Left kidney (tissue), 8 donors: ENCODE data around the gene DEFB110. TPM values are rescaled to one million over a fixed set of nuclear protein-coding genes. Genes with fewer than 3 reads are reported as not detected.

ENCODE experiments used
- DNase-seq: peaks from one replicate; pipeline ENCODE4 v3.0.0-alpha.2; 2013
- long read RNA-seq, 8 donors: transcript quantifications; one replicate each; lab custom pipeline, GENCODE V29; 2026
- polyA plus RNA-seq: library from polyadenylated mRNA; unstranded; fragments of 120-200 nt; gene quantifications from one replicate; pipeline ENCODE4 v1.2.1, GENCODE V29; 2013; ENCODE audit not compliant: insufficient read length

Gene DEFB110
- not detected for polyA plus RNA-seq
- long read RNA-seq, donor 1, result 0 reads
- long read RNA-seq, donor 2, result 0 reads
- long read RNA-seq, donor 3, result 0 reads
- long read RNA-seq, donor 4, result 0 reads
- long read RNA-seq, donor 5, result 0 reads
- long read RNA-seq, donor 6, result 0 reads
- long read RNA-seq, donor 7, result 0 reads
- long read RNA-seq, donor 8, result 0 reads

DNA sequence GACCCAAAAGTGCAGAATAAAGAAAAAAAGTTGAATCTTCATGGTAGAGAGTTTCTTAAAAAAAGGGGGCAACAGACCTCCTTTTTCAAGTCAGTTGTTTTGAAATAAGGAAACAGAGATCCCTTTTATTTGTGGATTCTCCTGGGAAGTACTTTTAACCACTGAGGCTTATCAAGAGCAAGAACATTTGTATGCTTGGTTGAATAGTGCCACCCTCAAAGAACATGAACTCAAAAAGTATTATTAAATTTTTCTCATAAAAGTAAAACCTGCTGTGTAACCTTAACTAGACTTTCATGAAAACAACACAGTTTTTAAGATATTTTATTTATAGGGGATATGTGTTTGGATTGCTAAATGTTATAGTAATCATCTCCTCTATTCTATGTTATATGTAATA is at the start of gene DEFB110:
Gene DEFB110 (minus strand): TSS at position 101 of the 400 bp plus-strand sequence. CDS start 59 bp downstream, at position 42.
- DNase-seq, result no peak

DNA sequence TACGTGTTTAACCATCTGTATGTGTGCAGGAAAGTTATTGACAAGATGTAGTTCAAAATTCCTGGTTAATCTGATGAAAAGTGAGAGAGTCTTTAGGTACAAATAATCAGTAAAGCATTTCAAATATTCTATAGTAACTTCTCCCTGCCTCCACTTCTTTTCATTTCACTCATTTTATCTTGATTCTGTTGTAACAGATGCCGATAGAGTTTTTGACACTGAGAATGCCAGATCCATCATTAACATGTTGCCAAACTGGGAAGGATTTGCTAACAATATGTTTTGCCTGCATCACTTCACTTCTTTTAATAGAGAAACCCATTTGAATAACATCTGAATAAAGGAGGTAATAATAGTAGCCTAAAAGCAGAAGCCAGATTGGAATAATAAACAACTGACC is 48.3 kb upstream of the DEFB110 start:
- no peak for DNase-seq

DNA sequence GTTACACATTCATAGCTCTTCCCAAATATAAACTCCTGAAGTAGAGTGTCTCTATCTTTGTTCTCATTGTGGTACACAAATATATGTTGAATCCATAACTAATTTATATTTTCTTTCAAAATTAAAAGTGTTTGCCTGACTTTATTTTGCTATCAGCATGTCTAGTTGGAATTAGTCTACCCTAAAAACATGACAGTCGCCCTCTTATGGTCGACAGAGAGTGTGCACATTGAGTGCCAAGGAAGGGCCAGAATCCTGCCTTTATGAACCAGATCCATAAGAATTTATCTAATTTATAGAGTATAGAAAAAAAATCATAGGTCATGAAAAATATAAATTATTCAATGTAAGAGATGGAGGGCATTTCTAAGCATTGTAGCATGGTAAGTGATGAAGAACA is 40.3 kb upstream of the DEFB110 start:
- DNase-seq, result no peak

DNA sequence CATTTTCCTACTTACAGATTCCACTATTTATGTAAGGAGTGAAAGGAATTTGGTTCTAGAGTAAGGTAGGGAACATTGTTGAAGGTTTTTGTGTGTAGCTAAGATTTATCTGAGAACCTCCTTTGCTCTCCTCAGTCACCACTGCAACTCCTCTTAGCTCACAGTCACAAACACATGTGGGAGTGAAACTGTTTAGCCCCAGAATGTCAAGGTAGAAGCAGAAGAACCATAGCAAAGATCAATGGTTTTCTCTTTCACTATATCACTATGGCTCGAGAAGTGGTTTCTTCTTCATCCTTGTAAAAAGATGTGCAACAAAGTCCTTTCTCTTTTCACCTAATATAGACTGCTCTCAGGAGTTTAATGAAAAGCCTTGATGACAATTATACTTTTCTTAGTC is 34.4 kb upstream of the DEFB110 start:
- no peak for DNase-seq

- DNase-seq, result no peak
Measured at GRCh38 chr6:50049829-50050228, 28.0 kb upstream of the DEFB110 start, which contains the start of gene DEFB112. Gene DEFB112 (minus strand): TSS chr6:50049929. CDS start chr6:50049869, 60 bp downstream.

DNA sequence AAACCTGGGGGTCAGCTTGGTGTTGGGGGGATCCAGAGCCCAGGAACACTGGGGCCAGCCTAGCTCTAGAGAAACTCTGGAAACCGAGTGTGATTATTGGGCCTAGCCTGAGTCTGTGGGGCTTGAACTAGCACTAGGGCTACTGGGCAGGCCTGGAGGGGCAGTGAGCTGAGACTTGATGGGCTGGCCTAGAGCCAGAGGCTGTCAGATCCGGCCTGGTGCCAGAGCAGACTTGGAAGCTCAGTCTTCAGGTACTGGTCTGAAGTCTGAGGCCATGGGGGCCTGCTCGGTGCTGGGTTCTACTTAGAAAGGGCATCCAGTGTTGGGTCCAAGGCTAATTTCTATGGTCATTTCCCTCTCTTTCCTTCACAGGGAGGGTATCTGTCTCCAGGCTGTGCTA is 25.2 kb upstream of the DEFB110 start:
- DNase-seq, result no peak

DNA sequence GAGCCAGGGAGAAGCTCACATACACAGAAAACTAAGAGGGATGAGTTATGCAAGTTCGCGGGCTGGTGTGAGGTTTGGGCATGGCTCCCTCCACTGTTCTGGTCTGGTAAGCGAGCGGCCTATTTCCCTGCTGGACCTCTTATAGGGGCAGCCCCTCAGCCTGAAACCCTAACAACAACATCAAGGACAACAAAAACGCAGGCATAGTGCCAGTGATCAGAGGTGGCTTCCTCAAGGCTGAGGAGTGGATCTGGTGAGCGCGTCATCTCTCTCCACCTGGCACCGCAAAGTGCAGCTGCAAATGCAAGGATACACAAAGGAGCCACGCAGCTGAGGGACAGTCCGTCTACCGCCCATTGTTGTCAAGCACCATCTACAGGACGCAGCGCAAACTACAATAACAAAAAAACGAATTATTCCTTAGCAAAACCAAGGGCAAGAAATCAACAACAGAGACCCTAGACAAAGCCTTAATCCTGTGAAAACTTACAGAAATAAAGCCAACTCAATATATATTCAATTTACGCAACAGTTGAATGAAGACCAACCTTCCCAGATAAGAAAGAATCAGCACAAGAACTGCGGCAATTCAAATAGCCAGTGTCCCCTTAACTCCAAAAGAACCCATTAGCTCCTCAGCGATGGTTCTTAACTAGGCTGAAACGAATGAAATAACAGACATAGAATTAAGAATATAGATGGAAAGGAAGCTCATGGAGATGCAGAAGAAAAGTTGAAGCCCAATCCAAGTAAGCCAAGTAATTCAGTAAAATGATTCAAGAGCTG is 9.2 kb upstream of the DEFB110 start:
- no peak for DNase-seq

GRCh38 chr6:50030350-50030749 is 8.6 kb upstream of the DEFB110 start:
- DNase-seq, result no peak

DNA sequence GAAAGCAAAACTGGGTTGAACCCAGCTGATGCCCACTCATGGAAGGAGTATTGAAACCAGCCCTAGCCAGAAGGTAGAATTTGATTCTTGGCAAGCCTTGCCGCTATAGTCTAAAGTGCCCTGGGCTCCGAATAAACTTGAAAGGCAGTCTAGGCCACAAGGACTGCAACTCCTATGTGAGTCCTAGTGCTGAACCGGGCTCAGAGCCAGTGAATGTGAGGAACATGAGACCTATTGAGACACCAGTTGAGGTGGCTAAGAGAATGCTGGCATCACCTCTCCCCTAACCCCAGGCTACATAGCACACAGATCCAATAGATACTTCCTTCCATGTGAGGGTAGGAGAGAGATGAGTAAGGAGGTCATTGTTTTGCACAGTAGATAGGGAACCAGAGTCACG is 3.5 kb upstream of the DEFB110 start:
- no peak for DNase-seq

DNA sequence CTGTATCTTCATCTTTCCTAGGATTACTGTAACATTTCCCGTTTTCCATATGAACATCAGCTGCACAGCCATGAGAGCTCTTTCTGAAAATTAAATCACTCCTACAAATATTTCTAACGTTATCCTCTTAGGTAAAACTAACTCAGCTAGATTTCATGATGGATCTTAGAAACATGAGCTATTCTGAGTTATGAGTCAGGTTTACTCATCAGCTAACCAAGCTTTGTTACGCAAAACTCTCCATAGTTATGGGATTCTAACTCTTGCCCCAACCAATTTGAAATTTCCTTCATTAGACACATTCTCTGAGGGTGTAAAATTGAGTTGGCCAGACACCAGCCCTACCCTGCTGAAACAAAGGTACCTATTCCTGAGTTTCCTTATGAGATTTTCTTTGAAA is 14.0 kb downstream of the DEFB110 start:
- DNase-seq, result no peak

- DNase-seq, result no peak
Measured at GRCh38 chr6:50003139-50003538, 18.7 kb downstream of the DEFB110 start.

GRCh38 chr6:49995278-49995677 is 26.5 kb downstream of the DEFB110 start:
- no peak for DNase-seq

GRCh38 chr6:49988900-49989299 is 32.9 kb downstream of the DEFB110 start:
- no peak for DNase-seq

DNA sequence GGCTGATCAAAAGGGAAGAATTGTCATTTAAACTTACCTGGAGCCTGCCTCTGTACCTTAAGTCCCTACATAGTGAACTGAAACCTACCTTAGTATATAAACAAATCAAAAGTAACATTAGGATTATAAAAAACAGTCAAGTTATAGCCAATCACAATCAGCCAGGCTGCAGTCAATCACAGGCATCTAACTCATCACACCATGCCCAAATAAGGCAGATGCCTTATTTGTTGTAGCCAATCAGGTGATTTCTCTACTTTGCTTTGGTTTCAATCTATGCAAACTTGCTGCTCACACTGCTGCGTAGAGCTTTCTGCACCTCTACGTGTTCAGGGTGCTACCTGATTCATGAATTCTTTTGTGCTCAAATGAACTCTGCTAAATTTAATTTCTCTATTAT is 34.0 kb downstream of the DEFB110 start:
- no peak for DNase-seq

GRCh38 chr6:49986551-49986950 is 35.2 kb downstream of the DEFB110 start:
- DNase-seq, result no peak

DNA sequence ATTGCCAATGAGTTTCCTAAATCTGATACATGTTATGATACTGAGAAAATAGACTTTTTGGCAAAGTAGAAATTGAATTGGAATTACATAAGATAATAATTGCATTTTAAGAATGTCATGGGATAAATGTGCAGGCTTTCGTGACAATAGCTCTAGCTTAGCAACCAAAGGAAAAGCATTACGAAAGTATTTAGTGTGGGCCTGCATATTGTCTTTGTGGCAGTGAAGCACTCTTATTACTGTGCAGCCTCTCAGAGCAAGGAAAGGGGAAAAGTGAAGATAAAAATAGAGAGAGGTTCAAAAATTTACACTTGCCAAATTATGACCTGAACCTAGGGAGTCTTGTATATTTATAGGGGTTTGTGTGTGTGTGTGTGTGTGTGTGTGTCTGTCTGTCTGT is 39.7 kb downstream of the DEFB110 start:
- DNase-seq, result no peak

DNA sequence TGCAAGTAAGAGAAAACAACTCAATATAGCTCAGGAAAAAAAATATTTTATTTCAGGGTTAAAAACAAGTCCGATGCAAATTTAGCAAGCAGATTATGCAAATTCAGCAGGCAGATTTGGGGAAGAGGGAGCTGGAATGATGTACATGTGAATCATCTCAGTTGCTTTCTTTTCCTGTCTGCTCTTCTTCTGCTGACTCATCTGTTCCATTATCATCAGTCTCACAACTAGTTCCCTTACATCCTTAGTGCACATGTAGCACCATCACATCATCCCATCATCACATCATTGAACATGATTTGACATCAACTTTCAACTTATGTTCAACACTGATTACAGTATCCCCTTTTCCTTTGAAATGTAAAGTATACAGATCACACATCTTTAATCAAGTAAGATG is 40.9 kb downstream of the DEFB110 start:
- no peak for DNase-seq

DNA sequence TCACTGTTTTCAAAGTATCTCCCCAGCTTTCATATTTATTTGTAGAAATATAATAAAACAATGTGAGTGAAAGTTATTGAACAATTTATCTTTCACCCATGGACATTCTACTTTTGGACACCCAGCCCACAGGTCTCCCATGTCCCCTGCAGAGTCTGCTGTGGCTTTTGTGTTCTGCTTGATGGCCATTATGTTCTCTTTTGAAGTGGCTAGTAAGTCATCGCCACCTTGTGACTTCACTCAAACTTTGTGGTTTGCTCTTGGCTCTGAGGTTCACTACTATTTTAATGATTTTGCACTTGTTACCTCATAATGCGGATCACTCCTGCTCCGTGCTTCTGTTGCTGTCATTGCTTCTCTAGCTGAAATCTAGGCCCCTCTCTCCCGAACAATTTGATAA is 42.2 kb downstream of the DEFB110 start:
- no peak for DNase-seq

DNA sequence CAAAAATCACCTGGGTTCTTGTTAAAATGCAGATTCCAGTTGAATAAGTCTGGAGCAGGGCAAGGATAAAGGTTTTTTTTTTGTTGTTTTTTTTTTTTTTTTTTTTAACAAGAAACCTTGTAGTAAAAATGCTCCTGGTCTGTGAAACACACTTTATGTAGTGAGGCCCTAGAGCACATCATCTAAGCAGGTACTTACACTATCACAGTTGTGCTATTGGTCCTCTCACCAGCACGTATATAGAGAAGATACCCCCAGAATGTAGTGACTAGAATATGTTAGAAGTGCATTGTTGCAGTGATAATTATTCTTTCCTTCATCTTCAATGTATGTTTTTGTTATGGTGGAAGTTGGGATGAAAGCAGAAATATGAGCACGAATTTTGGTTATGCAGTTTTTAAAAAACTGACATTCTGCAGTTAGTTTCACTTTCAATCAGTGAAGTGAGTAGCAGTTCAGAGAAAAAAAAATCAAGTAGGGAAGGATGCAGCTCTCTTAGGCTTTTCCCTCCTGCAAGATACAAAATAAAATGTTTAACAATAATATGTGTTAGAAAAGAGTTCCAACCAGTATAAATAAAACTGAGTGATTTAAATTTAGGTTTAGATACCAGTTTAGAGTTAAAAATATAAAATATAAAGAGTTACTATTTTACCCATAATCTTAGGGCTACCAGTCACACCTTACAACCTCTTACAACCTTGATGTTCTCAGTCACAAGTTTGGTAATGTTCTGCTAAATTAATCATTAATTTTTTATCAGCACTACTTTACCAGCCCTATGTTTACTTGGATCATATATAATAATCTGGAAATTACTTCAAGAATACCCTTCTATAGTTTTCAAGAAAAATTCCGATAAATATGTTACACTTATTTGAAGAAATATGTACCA is 43.2 kb downstream of the DEFB110 start:
- DNase-seq, result no peak

GRCh38 chr6:49969605-49970004 is 52.2 kb downstream of the DEFB110 start, which contains the start of gene DEFB113:
Gene DEFB113 (minus strand): TSS chr6:49969625. CDS start chr6:49969625, 0 bp downstream.
- no peak for DNase-seq
